Activated CD8-positive, alpha-beta T cell treated with anti-CD3 and anti-CD28 coated beads, Interleukin-2, amount 10 ng/mL, durations not matched to agents 7 days and 5 days (primary cell): Measurements from ENCODE around the gene RNF40. TPM values are rescaled to one million over a fixed set of nuclear protein-coding genes. Genes with fewer than 3 reads are reported as not detected.

ENCODE experiments used
- ATAC-seq: fragments of 150-1000 bp; cut with Tn5 transposase; one replicate; pipeline ENCODE4 v1.10.0; 2021; ENCODE audit warnings: moderate library complexity
- CTCF ChIA-PET: fragments of 350-600 bp; sonication (Branson Sonifier 250); formaldehyde crosslinking; loops from one replicate; lab custom pipeline; 2021; ENCODE audit warnings: antibody characterized with exemption; lab: Charles Lee
- POLR2A ChIA-PET: fragments of 350-600 bp; sonication (Branson Sonifier 250); formaldehyde crosslinking; loops from one replicate; lab custom pipeline; 2021; ENCODE audit warnings: antibody characterized with exemption; lab: Charles Lee
- DNase-seq: peaks from one replicate; pipeline ENCODE4 v3.0.0-alpha.2; 2020
- H3K27ac Mint-ChIP-seq: one replicate; pipeline ENCODE4 v1.8.0; 2021; ENCODE audit warnings: mild to moderate bottlenecking, mixed read lengths
- H3K27me3 Mint-ChIP-seq: one replicate; pipeline ENCODE4 v1.8.0; 2021; ENCODE audit warnings: low read depth, mixed read lengths
- H3K36me3 Mint-ChIP-seq: one replicate; pipeline ENCODE4 v1.8.0; 2021; ENCODE audit warnings: low read depth, mixed read lengths
- H3K4me1 Mint-ChIP-seq: one replicate; pipeline ENCODE4 v1.8.0; 2021; ENCODE audit warnings: low read depth, mixed read lengths
- H3K4me3 Mint-ChIP-seq: one replicate; pipeline ENCODE4 v1.8.0; 2021; ENCODE audit warnings: mild to moderate bottlenecking, mixed read lengths
- H3K9me3 Mint-ChIP-seq: one replicate; pipeline ENCODE4 v1.8.0; 2022; ENCODE audit warnings: mixed read lengths; ENCODE audit not compliant: insufficient read depth
- total RNA-seq, 2 experiments: library from RNA; stranded (reverse); gene quantifications; one replicate each; pipeline ENCODE4 v1.2.3, GENCODE V29; 2021

Gene RNF40
- total RNA-seq, 2 experiments from 2014 or later: 100 to 102 TPM

GRCh38 chr16:30755955-30756780 lies 6.0 kb upstream of the RNF40 start:
- POLR2A ChIA-PET: no interaction called here
- Mint-ChIP-seq H3K27me3 (no peaks in the 10 kb centered on the region), H3K36me3 (peaks cover 20% of the 10 kb centered on the region), H3K4me3 (no peak overlapping the region), H3K27ac (no peak overlapping the region), H3K9me3 (no peaks in the 10 kb centered on the region), H3K4me1 (peaks cover 9% of the 10 kb centered on the region)
- DNase-seq (no peak), ATAC-seq (no peak)
- CTCF ChIA-PET: interaction anchor here (1.8 kb wide), 1 partner anchor 58 kb away, joined by 4 read pairs; no protein-coding TSS in a partner anchor

- Mint-ChIP-seq H3K9me3 (no peaks in the 10 kb centered on the region), H3K27me3 (no peaks in the 10 kb centered on the region), H3K4me3 (no peak overlapping the region), H3K4me1 (peaks cover 10% of the 10 kb centered on the region), H3K27ac (no peak overlapping the region), H3K36me3 (peaks cover 16% of the 10 kb centered on the region)
- ChIA-PET CTCF (no interaction called here), POLR2A (no interaction called here)
- ATAC-seq (no peak), DNase-seq (no peak)
Observed at GRCh38 chr16:30756781-30757100, 5.4 kb upstream of the RNF40 start.

GRCh38 chr16:30757316-30757715 lies 4.8 kb upstream of the RNF40 start:
- Mint-ChIP-seq H3K9me3 (no peaks in the 10 kb centered on the region), H3K4me3 (no peak overlapping the region), H3K27me3 (no peaks in the 10 kb centered on the region), H3K4me1 (peaks cover 15% of the 10 kb centered on the region), H3K27ac (no peak overlapping the region), H3K36me3 (peaks cover 18% of the 10 kb centered on the region)
- DNase-seq: no peak
- POLR2A ChIA-PET: interaction anchor here (0.9 kb wide), 1 partner anchor 10 kb away, joined by 5 read pairs; the partner anchor contains the start of gene PHKG2
- CTCF ChIA-PET: no interaction called here
- ATAC-seq: no peak

- no peak overlapping the region for H3K4me3 Mint-ChIP-seq
Observed at GRCh38 chr16:30758988-30759491, 3.1 kb upstream of the RNF40 start.

DNA sequence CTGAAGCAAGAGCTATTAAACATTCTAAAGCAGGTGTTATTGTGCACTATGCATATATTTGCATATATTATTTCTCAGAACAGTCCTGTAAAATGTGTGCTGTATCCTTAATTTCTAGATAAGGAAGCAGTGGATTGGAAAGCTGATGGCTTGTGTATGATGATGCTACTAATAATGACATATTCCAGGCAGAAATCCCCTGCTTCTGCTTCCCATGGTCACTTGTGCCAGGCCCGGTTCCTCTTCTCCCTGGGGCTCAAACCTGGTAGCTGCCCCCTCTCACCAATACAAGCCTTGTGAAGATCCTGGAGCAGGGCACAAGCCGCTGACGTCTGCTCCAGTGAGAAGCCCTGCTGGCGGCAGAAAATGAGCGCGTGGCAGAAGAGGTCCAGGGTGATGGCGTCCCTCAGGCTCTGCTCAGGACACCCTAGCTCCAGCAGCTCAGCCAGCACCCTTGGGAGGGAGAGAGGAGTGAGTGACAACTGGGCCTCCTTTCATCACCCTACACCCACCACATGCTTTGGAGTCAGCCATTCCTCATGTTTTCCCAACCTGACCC lies 2.0 kb upstream of the RNF40 start:
- POLR2A ChIA-PET: interaction anchor here (0.6 to 1.9 kb wide), 3 partner anchors 9 to 20 kb away, joined by 3 to 9 read pairs (median 3); partner anchors contain the start of gene PHKG2
- H3K27ac Mint-ChIP-seq: no peak overlapping the region
- no peak for ATAC-seq
- CTCF ChIA-PET: interaction anchor here (0.6 to 2.5 kb wide), 5 partner anchors 11 to 176 kb away, joined by 3 to 7 read pairs (median 3); no protein-coding TSS in a partner anchor
- no peak for DNase-seq
- peaks cover 33% of the 10 kb centered on the region for H3K4me1 Mint-ChIP-seq
- H3K27me3 Mint-ChIP-seq: no peaks in the 10 kb centered on the region
- no peaks in the 10 kb centered on the region for H3K9me3 Mint-ChIP-seq
- H3K36me3 Mint-ChIP-seq: peaks cover 27% of the 10 kb centered on the region
- H3K4me3 Mint-ChIP-seq: peak overlapping the region; percentile 5

More at GRCh38 chr16:30758988-30759491, 3.1 kb upstream of the RNF40 start:
- H3K36me3 Mint-ChIP-seq: peaks cover 23% of the 10 kb centered on the region
- H3K27ac Mint-ChIP-seq: no peak overlapping the region
- H3K4me1 Mint-ChIP-seq: peaks cover 32% of the 10 kb centered on the region
- no peaks in the 10 kb centered on the region for H3K9me3 Mint-ChIP-seq
- H3K27me3 Mint-ChIP-seq: no peaks in the 10 kb centered on the region
- CTCF ChIA-PET: interaction anchor here (1.0 to 2.5 kb wide), 2 partner anchors 55 to 65 kb away, joined by 4 to 7 read pairs; no protein-coding TSS in a partner anchor
- POLR2A ChIA-PET: interaction anchor here (0.9 to 1.1 kb wide), 2 partner anchors 8 to 11 kb away, joined by 3 read pairs; partner anchors contain the start of gene PHKG2
- no peak for ATAC-seq
- DNase-seq: no peak

DNA sequence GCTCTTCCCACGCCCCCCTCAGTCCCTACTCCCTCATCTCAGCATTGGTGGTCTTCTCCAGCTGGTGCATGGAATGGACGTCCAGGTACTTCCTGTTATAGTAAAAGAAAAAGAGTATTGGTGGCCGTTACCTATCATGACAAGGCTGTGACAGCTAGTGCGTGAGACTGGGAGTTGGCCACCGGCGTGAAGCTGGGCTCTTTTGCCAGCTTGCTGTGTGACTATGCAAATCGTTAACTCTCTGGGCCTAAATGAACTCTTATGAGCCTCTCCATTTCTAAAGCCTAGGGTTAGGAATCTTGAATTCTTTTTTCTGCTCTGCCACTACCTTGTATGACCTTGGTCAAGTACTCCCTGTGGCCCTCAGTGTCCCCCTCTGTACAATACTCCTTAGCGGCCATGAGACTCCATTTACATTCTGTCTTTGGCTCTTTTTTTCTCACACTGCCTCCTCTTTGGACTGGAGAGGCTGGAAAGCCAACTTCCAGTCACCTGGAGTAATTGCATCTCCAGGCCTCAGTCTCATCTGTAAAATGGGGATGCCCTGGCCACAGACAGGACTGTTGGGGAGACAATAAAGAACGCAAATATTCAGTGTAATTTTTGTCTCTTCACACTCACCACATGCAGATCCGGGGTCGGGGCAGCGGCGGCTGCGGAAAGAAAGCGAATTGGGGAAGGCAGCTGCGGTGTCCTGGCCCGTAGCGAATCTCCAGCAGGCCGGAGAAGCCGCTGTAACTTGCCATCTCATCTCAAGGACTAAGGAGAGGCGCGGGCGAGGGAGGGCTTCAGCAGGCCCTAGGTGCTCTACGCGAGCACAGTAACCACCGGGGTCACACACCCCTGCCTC lies 1.3 kb upstream of the RNF40 start:
- Mint-ChIP-seq H3K9me3 (no peaks in the 10 kb centered on the region), H3K27me3 (no peaks in the 10 kb centered on the region), H3K36me3 (peaks cover 34% of the 10 kb centered on the region), H3K4me3 (peak overlapping the region; percentile 89), H3K27ac (peak overlapping the region; percentile 92), H3K4me1 (peaks cover 33% of the 10 kb centered on the region)
- ChIA-PET CTCF (interaction anchor here (0.6 to 2.5 kb wide), 5 partner anchors 10 to 175 kb away, joined by 3 to 7 read pairs (median 3); no protein-coding TSS in a partner anchor), POLR2A (interaction anchor here (1.9 kb wide), 1 partner anchor 13 kb away, joined by 9 read pairs; the partner anchor contains the start of gene PHKG2)
- no peak for ATAC-seq
- DNase-seq: no peak

GRCh38 chr16:30761427-30761927 lies 645 bp upstream of the RNF40 start:
- Mint-ChIP-seq H3K4me1 (peaks cover 33% of the 10 kb centered on the region), H3K27me3 (no peaks in the 10 kb centered on the region), H3K36me3 (peaks cover 37% of the 10 kb centered on the region), H3K9me3 (no peaks in the 10 kb centered on the region), H3K4me3 (peak overlapping the region; percentile 89), H3K27ac (peak overlapping the region; percentile 92)
- CTCF ChIA-PET: interaction anchor here (1.2 to 1.4 kb wide), 2 partner anchors 9 to 83 kb away, joined by 3 read pairs; no protein-coding TSS in a partner anchor
- peak; percentile 68 for DNase-seq
- ATAC-seq: peak; percentile 55
- POLR2A ChIA-PET: no interaction called here

DNA sequence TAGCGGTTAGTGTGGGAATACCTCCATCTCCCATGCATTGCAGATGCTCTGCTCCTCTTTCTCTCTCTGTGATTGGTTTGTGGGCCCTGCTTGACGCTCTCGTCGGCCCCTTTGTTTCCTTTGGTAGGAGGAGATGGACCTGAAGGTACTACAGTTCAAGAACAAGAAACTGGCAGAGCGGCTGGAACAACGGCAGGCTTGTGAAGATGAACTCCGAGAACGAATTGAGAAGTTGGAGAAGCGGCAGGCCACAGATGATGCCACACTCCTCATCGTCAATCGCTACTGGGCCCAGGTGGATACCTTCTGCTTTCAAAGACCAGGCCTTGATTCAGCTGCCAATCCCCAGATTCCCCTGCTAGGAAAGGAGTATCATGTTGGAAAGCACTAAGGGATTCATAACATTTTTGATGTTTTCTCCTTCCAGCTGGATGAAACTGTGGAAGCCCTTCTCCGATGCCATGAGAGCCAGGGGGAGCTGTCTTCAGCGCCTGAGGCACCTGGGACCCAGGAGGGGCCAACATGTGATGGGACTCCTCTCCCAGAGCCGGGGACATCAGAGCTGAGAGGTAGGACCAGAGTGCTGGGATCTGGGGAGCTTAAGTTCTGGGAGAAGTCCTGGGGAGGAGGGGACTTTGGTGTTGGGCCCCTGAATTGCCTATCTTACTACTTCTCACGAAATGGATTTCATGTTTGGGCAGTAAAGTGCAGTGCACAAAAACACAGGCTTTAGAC lies 1.0 kb downstream of the RNF40 start:
- Mint-ChIP-seq H3K4me3 (peak overlapping the region; percentile 89), H3K4me1 (peaks cover 33% of the 10 kb centered on the region), H3K9me3 (no peaks in the 10 kb centered on the region), H3K27me3 (no peaks in the 10 kb centered on the region), H3K36me3 (peaks cover 51% of the 10 kb centered on the region), H3K27ac (peak overlapping the region; percentile 92)
- CTCF ChIA-PET: interaction anchor here (1.1 to 1.2 kb wide), 3 partner anchors 9 to 51 kb away, joined by 3 to 4 read pairs (median 4); partner anchors contain the start of gene PHKG2
- POLR2A ChIA-PET: interaction anchor here (0.6 to 1.1 kb wide), 5 partner anchors 15 to 746 kb away, joined by 3 to 6 read pairs (median 3); partner anchors contain the start of gene PHKG2
- ATAC-seq: no peak
- DNase-seq: no peak

- H3K27ac Mint-ChIP-seq: no peak overlapping the region
- peaks cover 55% of the 10 kb centered on the region for H3K36me3 Mint-ChIP-seq
- ATAC-seq (no peak), DNase-seq (no peak)
- H3K27me3 Mint-ChIP-seq: no peaks in the 10 kb centered on the region
- H3K4me1 Mint-ChIP-seq: peaks cover 33% of the 10 kb centered on the region
- CTCF ChIA-PET: no interaction called here
- H3K4me3 Mint-ChIP-seq: peak overlapping the region; percentile 28
- H3K9me3 Mint-ChIP-seq: no peaks in the 10 kb centered on the region
- POLR2A ChIA-PET: interaction anchor here (0.9 to 1.1 kb wide), 2 partner anchors 16 to 56 kb away, joined by 3 to 6 read pairs; partner anchors contain the start of gene PHKG2
Observed at GRCh38 chr16:30764086-30764485, 2.0 kb downstream of the RNF40 start.

DNA sequence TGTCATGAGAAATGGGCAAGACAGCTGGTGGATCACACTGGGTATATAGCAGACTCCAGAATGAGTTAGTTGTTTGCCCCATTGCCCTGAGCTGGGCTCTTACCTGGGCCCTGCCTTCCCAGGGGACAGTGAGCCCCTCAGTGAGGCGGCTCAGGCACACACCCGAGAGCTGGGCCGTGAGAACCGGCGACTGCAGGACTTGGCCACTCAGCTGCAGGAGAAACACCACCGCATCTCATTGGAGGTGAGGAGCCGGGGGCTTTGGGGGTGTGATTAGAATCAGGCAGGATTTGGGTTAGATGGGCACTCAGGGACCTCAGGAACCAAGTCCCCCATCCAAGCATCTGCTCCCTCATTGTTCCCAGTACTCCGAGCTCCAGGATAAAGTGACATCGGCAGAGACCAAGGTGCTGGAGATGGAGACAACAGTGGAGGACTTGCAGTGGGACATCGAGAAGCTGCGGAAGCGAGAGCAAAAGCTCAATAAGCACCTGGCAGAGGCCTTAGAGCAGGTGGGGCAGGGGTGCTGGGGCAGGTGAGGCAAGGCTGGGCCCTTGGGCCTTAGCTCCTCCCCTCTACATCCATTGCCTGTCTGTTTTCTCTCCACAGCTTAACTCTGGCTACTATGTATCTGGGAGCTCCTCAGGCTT lies 2.8 kb downstream of the RNF40 start:
- Mint-ChIP-seq H3K4me3 (no peak overlapping the region), H3K36me3 (peaks cover 63% of the 10 kb centered on the region), H3K27ac (no peak overlapping the region), H3K9me3 (no peaks in the 10 kb centered on the region), H3K27me3 (no peaks in the 10 kb centered on the region), H3K4me1 (peaks cover 33% of the 10 kb centered on the region)
- no peak for DNase-seq
- CTCF ChIA-PET: no interaction called here
- POLR2A ChIA-PET: interaction anchor here (0.9 to 1.6 kb wide), 2 partner anchors 17 to 57 kb away, joined by 3 read pairs; no protein-coding TSS in a partner anchor
- ATAC-seq: no peak
